GM18499 (cell line): ENCODE data around the gene ERBB4.
"Not testable (repeated sequence)": the region's sequence is repeated elsewhere in the genome, so short reads cannot be mapped to it uniquely, and the experiment has no call there.

Experiments
- ATAC-seq: cut with Tn5 transposase; IDR thresholded peaks from one replicate; pipeline ENCODE4 v1.9.1; 2021; ENCODE audit warnings: moderate number of reproducible peaks; ENCODE audit not compliant: insufficient read depth, unreplicated experiment

The ERBB4 gene

DNA sequence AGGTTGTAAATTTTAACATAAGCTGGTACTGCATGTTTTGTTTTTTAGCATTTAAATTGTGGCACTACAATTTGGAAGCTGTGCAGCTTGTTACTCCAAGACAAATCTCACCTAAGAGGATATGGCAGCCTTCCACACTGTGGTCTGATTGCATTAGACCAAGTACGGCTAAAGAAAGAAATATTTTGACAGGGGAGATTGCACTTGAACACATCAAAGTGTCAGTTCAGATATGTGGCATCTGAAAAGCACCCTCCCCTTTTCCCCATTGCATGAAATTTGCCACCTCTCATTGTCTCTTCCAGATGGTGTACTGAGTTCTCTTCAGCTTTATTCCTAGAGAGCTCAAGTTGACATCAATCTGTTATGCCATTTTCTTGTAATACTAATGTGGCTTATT, 295.9 kb downstream of the ERBB4 start:
- ATAC-seq, result no peak

DNA sequence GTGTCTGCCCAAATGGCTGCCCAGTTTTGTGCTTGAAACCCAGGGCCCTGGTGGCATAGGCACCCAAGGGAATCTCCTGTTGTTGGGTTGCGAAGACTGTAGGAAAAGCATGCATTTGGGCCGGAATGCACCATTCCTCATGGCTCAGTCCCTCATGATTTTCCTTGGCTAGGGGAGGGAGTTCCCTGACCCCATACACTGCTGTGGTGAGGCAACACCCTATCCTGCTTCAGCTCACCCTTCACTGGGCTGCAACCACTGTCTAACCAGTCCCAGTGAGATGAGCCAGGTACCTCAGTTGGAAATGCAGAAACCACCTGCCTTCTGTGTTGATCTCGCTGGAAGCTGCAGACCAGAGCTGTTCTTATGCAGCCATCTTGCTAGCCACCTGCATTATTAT, 300.4 kb downstream of the ERBB4 start:
- not testable (repeated sequence) for ATAC-seq

DNA sequence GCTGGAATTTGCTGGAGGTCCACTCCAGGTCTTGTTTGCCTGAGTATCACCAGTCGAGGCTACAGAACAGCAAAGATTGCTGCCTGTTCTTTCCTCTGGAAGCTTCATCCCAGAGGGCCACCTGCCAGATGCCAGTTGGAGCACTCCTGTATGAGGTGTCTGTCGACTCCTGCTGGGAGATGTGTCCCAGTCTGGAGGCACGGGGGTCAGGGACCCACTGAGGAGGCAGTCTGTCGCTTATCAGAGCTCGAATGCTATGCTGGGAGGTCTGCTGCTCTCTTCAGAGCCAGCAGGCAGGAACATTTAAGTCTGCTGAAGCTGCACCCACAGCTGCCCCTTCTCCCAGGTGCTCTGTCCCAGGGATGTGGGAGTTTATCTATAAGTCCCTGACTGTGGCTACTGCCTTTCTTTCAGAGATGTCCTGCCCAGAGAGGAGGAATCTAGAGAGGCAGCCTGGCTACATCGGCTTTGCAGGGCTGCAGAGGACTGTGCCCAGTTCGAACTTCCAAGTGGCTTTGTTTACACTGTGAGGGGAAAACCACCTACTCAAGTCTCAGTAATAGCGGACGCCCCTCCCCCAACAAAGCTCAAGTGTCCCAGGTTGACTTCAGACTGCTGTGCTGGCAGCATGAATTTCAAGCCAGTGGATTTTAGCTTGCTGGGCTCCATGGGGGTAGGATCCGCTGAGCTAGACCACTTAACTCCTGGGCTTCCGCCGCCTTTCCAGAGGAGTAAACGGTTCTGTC, 301.1 kb downstream of the ERBB4 start:
- no peak for ATAC-seq

DNA sequence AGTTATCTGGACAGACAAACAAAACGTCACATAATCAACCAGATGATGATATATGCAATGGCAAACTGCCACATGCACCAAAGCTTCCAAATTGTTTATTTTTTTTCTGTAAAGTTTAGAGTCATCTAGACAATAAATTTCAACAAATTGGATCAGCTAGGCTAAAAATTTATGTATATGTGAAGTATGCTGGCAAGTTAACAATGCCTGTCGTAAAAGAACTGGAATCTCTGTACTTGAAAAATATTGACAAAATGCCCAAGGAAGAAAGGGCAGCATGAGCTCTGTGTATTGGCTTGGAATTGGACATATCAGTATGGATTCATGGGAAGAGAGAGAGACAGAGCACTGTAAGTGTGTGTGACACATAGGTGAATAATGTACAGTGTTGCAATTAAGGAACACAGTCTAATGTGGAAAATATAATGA, 309.8 kb downstream of the ERBB4 start:
- no peak for ATAC-seq

DNA sequence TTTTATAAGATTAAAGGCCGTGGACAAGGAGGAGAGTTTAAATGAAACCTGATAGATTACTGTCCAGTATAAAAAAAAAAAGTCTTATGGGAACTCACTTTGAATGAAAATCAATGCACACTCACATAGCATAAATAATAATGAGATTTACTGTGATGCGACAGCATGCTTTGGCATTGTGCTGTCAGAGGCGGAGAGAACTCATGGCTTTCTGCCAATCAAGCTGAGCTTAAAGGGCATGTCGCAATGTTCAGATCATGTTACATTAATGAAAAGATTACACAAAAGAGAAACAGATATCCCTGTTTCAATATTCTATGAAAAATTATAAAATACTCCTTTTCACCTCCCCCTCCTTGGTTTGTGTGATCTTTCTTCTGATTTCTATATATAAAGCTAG, 310.8 kb downstream of the ERBB4 start:
- ATAC-seq, result no peak

DNA sequence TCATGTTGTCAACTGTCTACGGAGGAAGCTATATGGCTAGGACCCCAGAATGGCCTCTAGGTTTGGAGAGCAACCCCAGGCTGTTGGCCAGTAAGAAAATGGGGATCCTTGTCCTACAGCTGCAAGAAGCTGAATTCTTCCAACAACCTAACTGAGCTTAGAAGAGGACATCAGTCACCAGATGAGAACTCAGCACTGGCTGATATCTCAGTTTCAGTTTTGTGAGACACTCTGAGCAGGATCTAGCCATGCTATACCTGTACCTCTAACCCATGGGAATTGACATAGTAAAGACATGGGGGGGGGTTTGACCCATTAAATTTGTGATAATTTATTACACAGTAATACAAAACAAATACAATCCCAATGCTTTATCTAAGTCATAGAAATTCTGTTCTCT, 312.5 kb downstream of the ERBB4 start:
- ATAC-seq, result no peak

DNA sequence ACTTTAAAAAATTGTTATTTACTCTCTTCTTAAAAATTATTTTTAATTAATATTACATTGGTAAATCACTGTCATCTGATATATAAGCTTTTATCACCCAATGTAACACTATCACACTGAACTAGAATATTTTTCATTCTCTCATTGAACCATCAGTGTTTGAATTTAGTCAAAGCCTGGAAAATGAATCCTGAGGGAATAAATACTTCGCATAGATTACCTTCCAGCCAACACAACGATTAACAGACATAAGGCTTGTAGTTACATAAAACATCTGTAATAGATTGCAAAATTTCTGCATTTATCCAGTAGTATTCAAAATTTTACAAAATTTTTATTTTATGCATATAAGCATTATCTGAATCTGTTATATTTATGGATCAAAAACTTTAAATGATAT, 314.9 kb downstream of the ERBB4 start:
- ATAC-seq, result no peak

DNA sequence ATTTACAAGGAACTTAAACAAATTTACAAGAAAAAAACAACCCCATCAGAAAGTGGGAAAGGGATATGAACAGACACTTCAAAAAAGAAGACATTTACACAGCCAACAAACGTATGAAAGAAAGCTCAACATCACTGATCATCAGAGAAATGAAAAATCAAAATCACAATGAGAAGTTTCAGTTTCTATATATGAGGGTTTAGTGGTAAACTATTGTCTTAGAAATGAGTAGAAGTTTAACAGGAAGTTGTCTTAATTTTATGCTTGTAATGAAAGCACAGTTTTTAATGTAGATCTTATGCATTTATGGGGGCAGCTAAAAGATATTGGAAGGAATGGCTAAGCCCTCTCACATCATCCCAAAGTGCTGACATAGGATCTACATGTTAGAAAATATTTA, 325.4 kb downstream of the ERBB4 start:
- peak; percentile 92 for ATAC-seq

DNA sequence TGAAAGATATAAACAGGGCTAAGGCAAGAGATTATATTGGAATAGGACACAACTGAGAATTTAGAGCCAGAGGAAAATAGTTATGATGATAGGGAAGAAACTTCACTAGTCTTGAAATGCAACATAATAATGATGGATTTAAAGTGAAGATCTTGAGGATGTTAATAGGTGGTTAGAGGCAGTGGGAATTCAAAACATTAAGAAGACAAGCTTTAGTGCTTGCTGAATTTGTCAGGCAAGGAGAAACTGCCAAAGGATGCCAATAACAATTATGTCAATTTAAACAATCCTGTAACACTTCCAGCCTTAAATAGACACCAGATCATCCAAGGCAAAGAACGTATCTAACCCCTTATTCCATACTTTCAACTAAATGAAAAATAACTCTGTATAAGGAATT, 330.1 kb downstream of the ERBB4 start:
- no peak for ATAC-seq

DNA sequence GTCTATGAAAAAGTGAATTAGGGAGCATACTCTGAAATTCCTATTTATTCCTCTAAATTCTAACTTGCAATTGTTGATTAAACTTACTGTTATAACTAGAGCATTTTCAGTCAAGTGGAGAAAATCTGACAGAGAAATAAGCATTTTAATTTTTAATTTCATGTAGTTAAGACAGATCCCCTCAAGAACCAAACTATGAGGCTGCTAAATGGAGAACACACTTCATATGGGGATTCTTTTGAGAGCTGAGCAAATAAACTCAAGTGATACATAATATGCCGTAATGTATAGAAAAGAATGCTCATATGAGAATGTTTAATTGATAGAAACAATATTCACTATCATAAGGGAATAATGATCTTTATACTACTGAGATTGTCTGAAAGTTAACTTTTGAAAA, 340.8 kb downstream of the ERBB4 start:
- ATAC-seq, result no peak

DNA sequence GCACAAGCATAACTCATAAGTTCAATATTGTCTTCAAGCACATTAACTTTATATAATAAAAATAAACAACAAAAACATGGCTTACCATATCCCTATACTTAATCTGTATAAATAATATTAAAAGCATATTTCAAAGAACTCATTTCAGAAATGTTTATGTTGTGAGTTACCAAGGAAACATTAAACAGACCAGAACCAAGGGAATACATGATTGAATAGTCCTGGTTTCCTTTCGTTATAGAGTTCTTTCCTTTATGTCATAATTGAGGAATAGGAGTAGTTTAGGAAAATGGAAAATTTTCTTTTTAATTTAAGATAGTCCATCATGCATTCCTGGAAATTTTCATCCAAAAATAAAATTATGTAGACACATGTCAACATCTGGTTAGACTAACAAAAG, 343.0 kb downstream of the ERBB4 start:
- no peak for ATAC-seq

DNA sequence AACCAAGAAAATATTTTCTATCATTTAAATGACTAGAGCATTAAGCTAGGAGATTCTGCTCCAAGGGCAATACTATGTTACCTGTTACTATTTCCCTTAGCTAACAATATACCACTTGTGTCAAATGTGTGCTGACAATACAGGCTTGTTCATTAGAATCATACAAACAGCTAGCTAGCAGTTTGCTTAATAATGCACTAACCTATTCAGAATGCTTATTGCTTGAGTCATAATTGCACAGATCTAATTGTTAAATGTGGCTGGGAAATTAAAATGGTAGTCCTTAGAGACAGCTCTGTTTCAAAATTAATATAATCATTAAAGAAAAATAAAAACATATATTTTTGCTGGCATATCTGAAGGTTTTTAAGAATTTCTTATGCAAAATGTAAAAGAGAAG, 344.2 kb downstream of the ERBB4 start:
- ATAC-seq, result no peak

DNA sequence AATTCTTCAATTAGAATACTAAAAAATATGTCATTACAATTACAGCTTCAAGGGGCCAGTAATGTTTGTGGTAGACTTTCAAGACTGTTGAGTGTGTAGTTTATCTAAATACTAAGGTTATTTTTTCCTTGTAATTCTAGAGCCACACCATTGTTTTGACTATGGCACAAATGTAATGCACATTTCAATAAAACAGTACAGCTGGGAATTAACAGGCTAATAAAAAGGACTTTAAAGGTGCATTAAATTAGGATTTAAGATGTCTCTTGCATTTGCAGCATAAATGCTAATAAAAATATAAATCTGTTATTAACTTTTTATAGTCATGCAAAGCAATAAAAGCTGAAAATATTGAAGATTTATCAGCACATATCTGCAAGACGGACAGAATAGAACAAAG, 344.8 kb downstream of the ERBB4 start:
- no peak for ATAC-seq

DNA sequence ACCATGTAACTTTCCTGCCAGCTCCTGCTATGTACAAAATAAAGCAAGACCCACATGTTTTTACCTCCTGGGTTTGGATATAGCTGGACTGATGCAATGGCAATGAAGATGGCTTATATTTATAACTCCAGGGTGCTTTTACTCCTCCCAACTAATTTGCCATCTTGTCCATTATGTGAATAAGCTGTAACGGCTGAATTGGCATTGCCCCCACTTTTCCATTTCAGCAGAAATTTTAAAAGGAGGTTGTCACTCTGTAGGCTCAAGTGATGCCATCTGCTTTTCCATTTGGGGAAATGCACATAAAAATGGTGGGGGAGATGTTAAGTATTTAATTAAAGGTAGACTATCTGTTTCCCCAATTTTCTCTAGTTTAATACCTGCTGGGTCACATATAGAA, 345.5 kb downstream of the ERBB4 start:
- ATAC-seq, result no peak

DNA sequence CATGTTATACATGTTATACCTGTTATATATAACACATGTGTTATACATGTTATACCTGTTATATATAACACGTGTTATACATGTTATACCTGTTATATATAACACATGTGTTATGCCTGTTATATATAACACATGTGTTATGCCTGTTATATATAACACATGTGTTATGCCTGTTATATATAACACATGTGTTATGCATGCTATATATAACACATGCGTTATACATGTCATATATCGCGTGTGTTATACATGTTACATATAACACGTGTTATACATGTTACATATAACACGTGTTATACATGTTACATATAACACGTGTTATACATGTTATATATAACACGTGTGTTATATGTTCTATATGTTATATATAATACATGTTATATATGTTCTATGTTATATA, 347.2 kb downstream of the ERBB4 start:
- ATAC-seq, result not testable (repeated sequence)

DNA sequence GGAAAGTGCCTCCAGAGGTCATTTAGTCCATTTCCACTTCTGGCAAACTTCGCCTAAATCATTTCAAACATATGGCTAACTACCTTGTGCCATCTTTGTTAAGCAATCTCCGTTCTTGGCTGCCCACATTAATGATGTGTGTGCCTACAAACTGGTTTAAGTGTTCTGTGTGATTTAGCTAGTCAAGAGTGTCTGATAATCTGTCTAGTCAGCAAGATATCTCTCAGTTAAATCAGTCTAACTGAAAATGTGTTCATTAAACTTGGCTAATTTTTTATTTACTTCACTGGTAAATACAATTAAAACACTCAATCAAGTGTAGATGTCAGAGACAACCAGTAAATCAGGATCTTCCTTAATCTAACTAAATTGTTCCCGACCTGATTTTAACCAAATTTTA, 352.4 kb downstream of the ERBB4 start:
- ATAC-seq, result no peak

DNA sequence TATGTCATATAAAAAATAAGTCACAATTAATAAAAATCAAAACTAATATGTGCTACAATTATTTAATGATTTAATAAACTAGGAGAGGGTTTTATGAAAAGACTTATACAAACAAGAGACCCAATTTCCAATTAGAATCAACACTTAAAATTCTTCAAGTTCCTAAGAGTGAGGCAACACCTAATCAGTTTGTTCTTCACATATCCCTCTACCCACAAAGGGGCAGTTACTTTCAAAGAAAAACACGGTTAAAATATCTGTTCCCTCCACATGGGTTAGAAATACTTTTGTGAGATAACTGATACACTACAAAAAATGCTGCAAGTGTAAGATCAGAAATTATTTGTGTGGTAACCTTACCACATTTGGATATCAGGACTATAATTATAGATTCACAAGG, 357.0 kb downstream of the ERBB4 start:
- ATAC-seq, result no peak

DNA sequence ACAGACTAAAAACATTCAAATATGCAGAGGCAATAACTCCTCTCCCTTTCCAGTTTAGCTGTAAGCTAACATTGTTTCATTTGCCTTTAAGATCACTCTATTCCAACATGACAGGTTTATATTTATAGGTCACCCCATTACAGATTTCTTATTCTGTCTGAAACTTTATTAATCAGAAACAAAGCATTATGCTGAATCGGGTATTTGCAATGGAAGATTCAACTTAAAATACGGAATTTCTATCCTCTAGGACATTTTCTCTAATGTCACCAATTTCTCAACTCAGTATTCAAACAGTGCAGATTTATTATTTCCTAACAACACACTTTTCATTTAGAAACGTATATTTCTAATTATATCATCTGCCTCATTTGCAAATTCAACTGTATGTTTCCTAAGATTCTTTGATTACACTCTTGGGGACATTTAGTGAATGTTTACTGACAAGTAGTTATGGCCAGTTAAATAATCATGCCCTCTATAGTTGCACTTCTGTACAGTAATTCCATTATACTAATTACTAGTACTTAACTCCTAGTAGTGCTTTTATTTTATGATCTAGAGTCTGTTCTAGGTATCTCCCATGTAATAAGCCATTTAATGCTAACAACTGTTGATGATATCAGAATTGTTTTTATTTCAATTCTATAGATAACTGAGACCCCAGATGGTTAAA, 358.1 kb downstream of the ERBB4 start:
- ATAC-seq, result no peak

DNA sequence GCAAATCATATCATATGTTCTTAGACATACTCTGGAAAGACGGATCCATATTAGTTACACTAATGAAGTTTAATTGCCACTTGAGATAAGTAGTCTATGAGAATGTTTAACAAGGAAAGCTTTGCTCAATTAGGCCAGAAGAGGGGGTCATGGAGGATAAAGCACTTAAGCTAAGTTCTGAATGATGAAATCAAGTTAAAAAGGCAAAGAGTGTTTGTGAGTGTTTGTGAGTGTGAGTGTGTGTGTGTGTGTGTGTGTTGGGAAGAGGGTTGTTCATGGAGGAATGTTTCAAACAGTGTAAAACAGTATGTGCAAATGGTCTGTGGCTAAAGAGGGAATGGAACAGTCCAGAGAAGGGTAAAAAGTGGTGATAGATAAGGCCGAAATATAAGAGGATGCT, 360.9 kb downstream of the ERBB4 start:
- ATAC-seq, result no peak

DNA sequence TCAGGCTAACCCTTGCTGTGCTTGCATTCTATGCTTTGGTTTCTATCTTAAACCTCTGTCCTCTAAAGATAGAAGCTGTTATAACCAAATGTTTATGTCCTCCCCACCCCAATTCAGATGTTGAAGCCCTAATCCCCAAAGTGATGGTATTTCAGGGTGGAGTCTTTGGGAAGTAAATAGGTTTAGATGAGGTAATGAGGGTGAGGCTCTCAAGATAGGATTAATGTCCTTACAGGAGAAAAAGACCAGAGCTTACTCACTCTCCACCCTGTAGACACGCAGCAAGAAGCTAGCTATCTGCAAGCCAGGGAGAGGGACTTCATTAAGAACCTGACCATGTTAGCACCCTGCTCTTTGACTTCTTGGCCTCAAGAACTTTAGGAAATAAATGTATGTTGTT, 362.5 kb downstream of the ERBB4 start:
- ATAC-seq, result no peak

DNA sequence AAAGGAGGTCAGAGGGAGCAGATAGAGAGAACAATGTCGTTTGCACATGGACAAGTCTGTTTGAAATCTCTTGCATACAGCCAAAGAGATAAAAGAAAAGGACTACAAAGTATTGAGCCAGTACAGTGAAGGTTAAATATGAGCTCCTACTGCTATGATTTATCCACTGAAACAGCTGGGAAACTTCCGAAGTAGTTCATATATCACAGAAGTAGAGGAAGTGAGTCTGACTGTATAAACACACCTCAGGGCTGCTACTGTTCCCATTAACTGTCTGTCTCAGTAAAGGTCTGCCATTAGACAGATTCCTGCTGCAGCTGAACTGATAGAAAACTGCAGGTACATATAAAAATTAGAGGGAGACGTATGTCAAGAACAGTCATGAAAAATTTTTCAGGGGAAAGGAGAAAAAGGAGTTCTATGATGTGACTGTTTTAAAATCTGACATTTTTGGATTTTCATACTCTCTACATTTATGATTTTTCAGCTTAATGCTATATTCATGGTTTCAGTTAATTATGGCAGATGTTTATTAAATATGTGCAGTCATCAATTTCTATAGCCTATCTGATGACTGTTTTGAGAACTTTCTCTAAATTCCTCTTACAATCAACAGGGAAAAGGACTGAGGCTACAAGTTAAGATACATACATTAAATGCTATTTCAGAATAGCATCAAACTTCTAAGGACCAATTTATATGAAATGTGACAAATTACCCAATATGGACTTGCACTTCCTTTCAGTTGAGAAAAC, 364.7 kb downstream of the ERBB4 start:
- no peak for ATAC-seq
